ENCODE measurements around the gene MYT1.

MYT1 gene

DNA sequence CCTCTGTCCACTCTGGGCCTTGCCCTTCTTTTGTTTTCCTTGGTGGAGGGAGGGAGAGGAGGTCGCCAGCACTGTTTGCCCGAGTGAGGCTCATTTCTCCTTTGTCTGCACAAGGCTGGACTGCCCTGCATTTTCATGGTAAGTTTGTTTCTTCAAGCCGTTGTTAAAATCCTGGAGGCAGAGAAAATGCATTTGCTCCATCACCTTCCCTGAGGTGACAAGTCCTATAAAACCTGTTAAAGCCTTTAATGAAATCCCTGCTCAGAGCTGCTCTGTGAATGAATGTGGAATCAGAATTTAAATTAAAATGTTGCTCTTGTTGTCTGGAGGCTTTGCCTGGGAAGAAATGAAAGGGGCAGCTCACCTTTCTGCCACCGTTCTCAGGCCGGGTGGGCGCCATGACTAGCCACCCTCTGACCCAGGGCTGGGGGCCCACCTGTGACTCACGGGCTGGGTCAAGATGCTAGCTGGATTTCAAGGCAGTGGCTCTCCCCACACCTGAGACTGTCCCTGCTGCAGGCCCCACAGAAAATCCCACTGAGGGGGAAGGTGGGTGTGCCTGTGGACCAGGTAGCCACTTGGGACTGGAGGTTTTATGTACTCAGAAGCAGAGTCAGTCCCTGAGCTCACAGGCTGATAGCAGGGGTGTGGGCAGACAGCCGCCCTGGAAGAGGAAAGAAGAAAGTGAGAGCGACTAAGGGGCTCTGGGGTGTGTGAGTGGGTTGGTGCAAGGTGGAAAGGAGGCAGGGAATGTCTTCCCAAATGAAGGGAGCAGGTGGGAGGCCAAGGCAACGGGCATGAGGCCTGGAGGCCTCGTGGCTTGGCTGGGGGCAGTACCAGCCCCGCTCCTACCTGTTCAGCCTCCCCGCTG lies 24.0 kb upstream of the MYT1 start:
- no peak for DNase-seq (ENCODE audit: low spot score)

DNA sequence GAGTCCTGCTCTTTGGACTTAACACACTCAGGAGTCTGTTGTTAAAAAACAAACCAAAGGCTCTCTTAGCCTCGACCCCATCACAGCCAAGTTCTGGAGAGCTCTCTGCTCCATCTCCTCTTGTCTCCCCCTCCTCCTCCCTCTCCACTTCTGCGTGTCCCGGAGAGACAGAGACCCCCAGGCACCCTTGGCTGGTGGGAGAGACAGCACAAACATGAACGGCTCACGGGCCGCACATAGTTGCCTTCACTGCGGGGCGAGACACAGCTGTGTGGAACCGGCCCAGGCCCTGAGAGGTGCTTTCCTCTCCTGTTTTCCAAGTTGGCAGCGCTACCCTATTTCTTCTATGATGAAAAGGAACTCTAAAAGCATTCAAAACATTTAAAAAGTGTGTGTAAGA lies 23.3 kb upstream of the MYT1 start:
- DNase-seq (ENCODE audit: low spot score), result no peak

DNA sequence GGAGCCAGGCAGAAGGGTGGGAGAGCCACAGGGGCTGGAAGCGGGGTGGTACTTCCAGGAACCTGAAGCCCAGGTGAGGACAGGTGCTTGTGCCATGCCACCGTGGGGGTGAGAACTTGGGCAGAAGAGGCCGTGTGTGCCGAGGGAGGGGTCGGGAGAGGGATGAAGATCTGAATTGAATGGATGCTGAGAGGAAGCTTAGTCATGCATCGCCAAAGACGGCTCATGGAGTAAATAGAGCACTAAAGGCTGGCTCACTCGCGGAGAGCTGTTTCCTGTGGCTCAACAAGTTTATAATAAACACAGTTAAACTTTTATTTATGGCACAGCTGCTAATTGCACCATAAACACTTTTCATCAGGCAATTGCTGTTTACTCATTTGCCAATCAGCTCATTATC lies 21.7 kb upstream of the MYT1 start:
- DNase-seq (ENCODE audit: low spot score), result no peak

DNA sequence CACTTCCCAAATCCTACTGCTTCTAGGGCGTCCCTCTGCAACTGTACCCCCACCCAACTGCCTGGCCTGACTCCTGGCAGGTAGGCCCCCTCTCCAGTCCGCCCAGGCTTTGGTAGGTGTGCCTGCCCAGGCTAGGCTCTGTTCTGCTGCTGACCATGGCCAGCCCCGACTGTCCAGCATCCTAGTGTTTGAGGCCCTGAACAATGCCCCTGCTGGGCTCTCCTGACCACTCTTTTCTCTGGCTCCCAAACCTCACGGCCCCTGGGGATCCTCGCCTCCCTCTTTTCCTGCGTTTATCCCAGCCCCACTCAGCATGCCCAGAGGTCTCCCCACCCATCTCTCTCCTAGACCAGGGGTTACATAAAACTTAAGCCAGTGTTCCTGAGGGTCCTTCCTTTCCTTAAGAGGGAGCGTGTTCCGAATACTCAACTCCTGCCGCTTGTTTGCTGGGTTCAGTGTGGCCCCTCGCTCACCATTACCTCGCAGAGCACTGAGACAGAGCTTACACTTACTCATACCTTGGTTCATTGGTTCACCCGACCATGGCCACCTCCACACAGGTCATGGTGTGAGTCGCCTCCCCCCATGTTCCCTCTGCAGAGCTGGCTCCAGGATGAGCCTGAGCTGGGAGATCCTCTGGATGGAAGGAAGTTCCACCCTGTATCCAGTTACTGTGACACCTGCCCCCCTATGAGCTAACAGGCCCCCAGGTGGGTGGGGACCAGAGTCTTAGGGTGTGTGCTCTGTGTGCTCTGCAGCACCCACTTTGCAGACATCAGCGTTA lies 21.0 kb upstream of the MYT1 start:
- DNase-seq (ENCODE audit: low spot score), result no peak

DNA sequence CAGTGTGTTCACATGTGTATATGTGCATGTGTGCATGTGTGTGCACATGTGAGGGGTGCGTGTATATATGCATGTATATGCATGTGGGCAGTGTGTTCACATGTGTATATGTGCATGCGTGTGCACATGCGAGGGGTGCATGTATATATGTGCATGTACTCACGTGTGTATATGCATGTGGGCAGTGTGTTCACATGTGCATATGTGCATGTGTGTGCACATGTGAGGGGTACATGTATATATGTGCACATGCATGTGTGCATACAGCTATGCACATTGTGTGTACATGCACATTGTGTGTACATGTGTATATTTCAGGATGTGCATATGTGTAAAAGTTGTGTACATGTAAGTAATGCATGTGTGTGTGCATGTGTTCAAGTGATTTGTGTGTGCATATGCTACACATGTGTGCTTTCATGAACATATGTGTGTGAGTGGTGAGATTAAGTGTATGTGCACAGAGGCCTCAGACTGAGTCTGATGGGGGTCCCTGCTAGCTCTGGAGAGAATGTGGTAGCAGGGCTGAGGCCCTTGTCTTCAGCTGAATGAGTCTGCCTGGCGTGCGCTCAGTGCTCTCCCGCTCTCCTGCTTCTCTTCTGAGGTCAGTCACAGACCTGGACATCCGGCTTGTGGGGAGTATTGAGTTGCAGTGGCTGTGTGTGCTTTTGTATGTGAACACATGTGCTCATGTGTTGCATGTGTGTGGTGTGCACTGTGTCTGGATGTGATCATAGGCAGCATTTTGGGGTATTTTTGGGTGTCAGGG lies 19.9 kb upstream of the MYT1 start:
- no peak for DNase-seq (ENCODE audit: low spot score)

DNA sequence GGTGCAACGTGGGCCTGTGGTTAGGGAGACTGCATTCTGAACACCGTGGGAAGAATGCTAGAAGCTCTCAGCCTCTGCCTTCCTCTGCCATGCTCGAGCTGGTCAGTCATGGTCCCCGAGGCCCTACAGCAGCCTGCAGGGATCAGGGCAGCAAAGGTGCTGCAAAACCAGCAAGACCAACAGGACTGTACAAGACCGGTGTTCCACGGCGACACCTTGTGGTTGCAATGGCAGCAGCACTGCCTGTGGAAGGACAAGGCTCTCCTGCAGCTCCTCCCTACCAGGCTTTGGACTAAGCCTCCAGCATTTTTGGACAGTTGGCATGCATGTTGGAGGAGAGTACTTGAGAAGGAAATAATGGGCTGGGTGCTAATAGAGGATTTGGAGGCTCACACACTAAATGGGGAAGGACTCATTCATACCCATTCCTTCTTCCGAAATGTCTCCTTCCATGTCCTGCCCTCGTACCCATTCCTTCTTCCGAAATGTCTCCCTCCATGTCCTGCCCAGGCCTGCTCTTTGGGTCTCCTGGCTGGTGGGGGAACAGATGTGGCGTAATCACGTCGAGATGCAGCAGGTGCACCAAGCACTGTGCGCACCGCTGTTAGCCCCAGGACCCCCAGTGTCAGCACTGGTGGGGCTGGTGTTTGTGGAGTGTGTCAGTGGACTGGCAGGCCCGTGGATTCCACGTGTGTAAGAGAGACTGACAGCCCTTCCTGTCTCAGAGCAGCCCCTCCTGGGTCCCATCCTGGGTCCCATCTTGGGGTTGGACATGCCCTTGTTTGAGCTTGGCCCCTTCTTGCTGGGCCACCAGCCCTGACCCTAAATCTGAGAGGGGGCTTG lies 18.6 kb upstream of the MYT1 start:
- no peak for DNase-seq (ENCODE audit: low spot score)

DNA sequence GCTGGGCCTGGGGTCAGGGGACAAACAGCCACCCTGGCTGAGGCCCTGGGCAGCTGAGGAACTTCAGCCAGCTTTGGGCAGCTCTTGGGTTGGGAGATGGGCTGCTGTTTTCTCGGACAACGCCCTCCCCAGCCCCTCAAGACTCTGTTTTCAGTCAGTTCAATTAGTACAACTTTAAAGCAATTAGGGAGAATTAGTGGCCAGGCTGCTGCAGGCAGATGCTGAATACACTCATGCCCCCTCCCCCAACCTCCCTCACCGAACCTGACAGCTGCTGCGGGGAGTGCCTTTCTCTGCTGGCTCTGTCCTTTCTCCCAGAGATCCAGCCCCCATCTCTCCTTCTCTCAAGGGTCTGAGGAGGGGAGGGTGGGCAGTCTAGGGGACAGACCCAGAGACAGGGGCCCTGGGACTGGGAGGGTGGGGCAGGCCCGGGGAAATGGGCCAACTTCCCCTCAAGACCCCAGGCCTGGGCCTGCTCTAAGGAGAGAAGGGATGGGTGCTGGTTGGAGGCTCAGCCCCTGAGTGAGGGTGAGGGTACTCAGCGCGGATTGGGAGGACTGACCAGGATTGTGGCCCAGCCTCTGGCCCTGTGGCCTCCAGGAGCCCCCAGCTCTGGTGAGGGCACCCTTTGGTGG lies 17.8 kb upstream of the MYT1 start:
- DNase-seq (ENCODE audit: low spot score), result no peak

DNA sequence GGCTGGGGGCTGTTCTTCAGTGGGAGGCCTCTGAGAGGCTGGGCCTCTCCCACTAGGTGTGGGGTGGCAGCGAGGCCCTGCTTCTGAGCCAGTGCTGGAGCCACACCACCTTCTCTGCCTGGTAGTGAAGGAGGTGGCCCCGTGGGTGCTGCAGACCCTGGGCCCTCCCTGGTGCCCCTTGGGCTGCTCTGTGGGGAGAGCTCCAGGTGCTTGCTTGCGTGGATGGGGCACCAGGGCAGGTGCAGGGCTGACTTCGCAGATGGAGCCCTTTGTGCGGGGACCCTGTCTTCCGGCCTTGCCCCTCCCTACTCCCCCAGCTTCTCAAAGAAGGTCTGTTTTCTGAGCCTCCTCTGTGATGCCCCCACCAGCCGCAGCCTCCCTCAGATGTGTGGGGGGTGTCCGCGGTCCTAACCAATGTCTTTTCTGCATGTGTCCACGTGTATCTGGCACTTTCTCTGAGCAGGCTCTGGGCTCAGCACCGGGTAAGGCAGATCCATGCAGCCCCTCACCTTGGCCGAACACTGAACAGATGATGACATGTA lies 17.2 kb upstream of the MYT1 start:
- DNase-seq (ENCODE audit: low spot score), result no peak

DNA sequence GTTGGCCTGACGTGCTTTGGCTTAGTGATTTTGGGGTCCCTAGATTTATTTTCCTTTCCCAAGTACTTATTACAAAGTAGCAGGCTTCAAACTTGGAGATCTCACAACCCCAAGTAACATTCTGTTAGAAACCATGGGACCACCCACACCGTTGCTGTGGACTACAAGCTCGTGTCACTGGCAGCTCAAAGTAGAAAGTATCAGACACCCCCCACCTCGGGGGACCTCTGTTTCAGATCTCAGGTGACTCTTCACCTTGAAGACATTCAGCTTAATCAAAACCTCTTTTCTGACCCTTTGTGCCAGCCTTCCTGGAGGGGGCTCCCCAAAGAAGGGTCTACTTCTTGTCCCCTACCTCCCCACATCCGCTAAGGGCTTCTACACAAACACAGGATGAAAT lies 15.7 kb upstream of the MYT1 start:
- DNase-seq (ENCODE audit: low spot score), result no peak

DNA sequence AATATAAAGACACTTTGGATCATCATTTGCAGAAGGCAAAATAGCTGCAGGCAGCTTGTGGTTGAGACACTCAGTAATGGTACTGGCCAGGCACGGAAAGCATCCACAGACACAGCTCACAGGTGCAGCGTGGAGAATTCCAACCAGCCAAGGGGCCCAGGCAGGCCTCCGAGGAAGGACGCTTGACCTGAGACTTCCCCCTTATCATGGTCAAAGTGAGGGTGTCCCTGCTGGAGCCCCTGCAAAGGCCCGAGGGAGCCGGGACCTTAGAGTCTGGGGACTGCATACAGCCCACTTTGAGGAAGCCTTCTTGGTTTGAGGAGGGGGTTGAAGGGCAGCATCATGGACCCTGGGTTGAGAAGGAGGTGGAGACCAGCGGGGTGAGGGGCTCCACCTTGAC lies 15.1 kb upstream of the MYT1 start:
- DNase-seq (ENCODE audit: low spot score), result no peak

DNA sequence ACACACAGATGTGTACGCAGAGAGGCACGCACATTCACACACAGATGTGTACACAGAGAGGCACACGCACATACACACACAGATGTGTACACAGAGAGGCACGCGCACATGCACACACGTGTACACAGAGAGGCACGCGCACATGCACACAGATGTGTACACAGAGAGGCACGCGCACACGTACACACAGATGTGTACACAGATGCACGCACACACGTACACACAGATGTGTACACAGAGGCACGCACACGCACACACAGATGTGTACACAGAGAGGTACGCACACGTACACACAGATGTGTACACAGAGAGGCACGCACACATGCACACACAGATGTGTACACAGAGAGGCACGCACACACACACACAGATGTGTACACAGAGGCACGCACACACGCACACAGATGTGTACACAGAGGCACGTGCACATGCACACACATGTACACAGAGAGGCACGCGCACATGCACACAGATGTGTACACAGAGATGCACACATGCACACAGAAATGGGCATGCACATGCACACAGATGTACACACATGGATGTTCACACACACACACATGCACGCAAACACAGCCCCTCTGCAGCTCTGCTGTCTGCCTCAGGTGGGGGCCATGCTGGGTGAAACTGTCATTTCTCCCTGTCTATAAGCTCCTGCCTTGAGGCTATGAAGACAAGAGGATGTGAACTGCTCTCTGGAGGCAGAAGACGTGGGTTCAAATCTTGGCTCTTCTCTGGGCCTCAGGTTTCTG lies 14.3 kb upstream of the MYT1 start:
- no peak for DNase-seq (ENCODE audit: low spot score)

DNA sequence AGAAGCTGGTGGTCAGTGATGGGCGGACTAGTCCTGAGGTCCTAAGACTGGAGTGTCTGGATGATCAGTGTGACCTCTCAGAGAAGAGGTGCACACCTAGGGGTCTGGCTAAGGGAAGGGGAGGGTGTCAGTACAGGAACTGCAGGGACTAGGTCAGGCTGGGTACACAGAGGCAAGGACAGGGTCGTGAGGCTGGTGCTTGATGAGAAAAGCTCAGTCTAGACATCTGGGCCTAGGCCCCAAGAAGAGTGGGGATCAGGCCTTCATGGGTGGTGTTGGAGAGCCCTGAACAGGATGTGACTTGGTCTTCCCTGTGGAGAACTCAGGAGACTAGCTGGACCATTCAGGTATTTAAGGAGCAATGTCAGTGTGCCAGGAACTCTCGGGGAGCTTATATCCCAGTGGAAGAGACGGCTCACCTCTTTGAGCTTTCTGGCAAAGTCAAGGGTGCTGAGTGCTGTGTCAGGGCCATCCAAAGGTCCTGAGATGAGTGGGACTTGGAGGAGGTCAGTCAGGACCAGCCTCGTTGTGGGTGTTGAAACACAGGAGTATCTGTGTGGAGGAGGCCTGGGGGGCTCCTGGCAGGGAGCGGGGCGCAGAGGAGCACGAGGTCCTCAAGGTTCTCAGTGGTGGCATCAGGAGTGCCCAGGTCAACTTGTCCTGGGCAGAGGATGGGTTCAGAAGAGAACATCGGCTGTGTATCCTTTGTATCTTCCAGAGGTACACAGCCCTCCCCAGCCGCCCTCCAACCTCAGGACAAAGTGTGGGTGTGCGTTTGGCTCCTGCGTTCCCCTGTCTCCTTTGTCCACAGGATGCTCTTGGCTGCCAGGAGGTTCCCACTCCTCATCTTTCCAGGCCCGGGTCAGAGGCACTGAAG lies 13.3 kb upstream of the MYT1 start:
- no peak for DNase-seq (ENCODE audit: low spot score)

DNA sequence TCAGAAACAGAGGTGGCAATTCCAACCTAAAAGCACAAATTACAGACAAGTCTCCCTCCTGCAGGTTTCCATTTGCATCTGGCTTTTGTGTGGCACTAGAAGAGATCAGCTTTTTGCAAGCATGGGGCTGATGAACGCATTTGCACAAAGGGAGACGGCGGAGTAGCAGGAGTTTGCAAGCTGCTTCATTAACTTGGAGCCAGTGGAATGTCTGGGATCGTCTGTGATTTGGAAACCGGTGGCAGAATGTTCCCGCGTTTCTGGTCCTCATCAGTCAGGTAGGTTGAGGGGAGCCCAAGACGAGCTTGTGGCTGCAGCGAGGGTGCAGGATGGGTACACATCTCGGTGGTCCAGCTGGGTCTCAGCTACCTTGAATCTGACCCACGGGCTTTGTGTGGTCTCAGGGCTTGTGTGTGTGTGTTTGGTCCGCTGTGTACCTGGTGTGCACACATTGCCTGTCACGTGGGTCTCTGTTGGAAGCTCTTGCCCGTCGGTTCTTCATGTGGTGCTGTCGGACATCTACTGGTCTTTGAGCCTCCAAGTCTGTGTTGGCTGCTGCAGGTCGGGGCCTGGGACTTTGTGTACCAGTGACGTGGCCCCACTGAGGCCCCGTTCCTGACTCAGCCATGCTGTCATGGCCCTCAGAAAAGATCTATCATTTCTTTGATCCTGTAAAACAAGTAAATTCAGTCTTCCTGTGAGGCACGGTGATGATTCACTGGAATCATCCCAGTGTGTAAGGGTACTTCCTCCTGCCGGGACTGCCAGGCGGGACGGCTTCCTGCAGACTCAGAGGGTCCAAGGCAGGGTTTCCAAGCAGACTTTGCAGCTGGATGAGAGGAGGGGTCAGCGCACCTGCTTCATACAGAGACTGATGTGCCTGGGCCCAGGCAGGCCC lies 12.4 kb upstream of the MYT1 start:
- DNase-seq (ENCODE audit: low spot score), result no peak

DNA sequence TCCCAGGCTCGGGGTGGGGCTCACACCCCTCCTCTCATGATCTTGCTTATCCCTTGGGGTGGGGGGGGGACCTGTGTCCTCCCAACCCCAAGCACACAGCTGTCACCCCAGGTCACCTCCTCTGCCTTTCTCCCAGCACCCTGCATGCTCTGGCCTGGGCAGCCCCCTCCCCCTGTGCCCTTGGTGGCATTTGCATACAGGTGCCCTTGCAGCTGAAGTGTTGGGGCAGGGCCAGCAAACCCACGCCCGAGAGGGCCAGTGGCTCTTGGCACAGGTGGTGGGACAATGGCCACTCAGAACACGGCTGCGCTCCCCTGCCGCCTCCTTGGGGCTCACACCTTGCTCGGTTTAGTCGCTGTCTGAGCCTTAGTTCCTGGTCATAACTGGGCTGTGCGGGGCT lies 11.3 kb upstream of the MYT1 start:
- no peak for DNase-seq (ENCODE audit: low spot score)

DNA sequence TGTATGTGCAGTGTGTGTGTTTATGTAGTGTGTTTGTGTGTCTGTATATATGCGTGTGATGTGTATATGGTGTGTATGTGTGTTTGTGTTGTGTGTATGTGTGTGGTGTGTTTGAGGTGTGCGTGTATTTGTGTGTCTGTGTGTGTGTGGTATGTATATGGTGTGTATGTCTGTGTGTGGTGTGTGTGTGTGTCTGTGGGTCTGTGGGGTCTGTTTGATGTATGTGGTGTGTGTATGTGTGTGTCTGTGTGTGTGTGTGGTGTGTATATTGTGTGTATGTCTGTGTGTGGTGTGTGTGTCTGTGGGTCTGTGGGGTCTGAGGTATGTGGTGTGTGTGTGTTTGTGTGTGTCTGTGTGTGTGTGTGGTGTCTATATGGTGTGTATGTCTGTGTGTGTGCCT lies 10.8 kb upstream of the MYT1 start:
- no peak for DNase-seq (ENCODE audit: low spot score)

DNA sequence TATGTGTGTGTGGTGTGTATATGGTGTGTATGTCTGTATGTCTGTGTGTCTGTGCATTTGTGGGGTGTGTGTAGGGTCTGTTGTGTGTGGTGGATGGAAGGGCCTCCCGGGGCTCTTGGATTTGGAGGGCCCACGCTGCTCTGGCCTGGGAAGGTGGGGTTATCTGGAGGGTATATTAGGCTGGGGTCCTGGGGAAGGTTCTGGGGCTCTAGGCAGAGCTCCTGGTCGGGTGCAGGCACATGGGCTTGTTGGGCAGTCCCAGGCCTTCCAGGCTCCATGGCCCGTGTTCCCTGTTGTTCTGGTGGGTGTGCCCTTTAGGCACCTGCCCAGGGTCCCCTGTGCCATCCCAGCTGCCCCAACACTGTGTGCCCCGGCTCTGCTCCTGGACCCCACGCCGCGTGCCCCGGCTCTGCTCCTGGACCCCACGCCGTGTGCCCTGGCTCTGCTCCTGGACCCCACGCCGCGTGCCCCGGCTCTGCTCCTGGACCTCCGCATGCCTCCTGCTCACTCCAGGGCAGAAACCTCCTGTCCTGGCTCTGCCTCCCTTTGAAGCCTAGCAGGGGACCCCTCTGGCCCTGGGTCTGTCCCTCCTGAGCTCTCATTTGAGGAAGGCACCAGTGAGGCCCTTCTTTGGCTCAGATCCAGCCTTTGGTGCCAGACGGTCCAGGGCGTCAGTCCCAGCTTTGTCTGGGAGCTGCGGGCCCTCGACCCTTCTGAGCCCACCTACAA lies 10.2 kb upstream of the MYT1 start:
- DNase-seq (ENCODE audit: low spot score), result no peak

DNA sequence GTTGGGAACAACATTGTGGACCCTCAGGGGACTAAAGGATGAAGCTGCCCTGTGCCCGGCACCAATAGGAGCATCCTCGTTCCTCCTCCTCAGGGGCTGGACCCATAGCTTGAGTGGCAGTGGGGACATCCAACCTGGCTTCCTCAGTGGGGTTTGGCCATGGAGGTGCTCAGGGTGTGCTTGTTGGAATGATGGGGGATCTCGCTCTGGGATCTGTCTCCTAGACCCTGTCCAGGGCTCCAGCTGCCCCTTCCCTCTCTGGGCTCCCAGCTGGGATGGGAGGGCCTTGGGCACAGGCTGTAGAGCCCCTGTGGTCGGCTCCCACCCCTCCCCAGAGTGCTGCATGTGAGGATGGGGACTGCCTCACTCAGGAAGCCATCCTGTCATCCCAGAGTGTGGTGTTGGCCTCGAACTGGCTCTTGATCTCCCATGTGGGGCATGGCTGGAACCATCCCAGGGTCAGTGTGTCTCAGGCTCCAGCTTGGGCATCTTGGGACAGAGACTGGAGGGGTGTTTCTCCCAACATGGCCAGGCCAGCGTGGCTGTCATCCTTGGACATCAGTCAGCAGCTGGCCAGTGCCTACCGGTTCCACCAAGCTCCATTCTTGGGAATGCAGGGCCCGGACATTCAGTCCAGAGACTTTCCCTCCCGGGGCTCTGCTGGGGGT lies 9.5 kb upstream of the MYT1 start:
- no peak for DNase-seq (ENCODE audit: low spot score)

Measured in LoVo (cell line).